DMS114 treated with DMSO at 0.1 percent for 48 hours (cell line): ENCODE data around the gene GNG14.
"Not testable (repeated sequence)": the region's sequence is repeated elsewhere in the genome, so short reads cannot be mapped to it uniquely, and the experiment has no call there.

ENCODE experiments used
- DNase-seq: peaks from one replicate; lab custom pipeline; 2025; ENCODE audit not compliant: unreplicated experiment; lab: John Stamatoyannopoulos, UW

GNG14 gene

DNA sequence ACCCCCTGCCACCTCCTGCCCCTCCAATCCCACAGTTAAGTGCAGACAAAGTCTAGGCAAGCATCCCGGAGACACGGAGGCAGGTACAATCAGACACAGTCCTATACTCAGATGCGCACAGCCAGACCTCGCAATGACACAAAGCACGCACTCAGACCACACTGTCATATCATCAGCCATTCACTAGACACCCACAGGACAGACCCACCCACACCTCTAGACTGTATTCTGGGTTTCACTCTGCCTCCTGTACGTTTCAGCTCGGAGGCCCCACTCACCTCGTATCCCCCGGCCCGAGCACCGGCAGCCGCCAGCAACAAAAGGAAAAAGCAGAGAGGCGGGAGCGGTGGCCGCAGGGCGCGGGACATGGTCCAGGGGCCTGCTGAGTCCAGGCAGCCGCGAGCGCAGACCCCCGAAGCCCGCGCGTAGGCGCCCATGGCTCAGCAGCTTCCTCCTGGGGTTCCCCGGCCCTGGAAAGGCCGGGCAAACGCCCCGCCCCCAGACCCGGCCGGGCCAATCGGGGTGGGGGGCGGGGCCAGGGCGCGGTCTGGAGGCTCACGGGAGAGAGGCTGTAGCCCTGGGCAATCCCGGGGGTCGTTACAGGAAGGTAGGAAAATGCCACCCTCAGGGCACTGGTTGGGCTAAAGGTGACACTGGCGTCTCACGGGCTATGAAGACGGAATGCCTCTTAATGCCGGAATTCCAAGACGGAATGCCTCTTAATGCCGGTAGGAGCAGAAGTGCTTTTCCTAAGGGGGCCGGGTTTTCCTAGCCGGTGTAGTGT is 21.3 kb upstream of the GNG14 start, which contains the start of the genes MAN2B1 and WDR83:
Gene MAN2B1 (minus strand): TSS at position 478 of the 784 bp plus-strand sequence. CDS start 41 bp downstream, at position 437.
Gene WDR83 (plus strand): TSS at position 543 of the 784 bp plus-strand sequence. CDS start 2,984 bp downstream, outside the sequence.
- DNase-seq, result peak; percentile 17

DNA sequence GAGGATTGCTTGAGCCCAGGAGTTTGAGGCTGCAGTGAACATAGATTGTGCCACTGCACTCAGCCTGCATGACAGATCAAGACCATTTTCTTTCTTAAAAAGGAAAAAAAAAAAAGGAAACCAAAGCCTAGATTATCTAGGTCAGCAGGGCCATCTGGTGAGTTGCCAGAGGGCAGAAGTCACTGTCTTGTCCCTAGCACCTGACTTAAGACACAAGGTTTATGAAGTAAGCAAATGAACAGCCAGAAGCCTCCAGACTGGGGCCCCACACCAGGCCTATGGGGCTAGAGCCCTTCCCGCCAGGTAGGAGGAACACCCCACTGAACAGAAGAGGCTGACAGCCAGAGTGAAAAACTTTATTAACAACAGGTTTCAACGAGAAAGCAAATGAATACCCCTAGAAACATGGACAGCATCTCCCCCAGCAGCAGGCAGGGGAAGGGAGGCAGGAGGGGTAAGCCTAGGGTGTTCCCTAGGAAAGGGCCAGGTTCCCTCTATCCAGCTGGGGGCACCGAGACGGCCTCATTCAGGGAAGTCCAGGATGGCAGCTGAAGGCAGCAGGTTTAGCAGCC is 20.0 kb upstream of the GNG14 start:
- DNase-seq, result no peak

DNA sequence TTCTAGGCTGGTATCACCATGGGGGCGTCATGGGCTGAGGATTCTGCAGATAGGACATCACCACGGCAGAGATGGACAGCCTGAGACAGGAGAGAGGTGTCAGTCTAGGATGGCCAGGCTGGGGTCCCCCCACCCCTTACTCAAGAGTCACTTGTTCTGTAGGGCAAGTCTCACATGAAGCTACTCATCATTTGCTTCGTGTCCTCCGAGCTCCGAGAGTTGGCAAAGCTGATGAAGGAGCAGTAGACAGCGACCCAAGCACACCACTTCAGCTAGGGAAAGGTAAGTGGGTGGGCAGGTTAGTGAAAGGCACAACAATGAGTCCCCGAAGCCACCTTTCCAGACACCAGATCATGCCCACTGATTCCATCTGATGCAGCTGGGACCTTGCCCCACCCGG is 19.5 kb upstream of the GNG14 start:
- DNase-seq, result no peak

DNA sequence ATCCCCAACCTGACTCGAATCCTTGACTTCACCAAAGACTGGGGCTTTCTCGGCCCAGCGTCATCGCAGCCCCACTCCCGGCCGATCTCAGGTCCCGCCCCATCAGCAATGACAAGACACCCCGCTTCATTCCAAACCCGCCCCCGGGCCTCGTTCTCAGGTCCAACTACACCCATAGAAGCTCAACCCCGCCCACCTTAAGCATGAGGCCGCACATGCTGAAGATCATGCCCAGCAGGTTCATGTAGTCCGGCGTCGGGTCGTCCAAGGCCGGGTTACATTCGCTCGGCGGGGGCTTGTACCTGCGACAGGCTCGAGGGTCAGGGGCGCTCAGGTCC is 18.9 kb upstream of the GNG14 start:
- DNase-seq, result no peak

DNA sequence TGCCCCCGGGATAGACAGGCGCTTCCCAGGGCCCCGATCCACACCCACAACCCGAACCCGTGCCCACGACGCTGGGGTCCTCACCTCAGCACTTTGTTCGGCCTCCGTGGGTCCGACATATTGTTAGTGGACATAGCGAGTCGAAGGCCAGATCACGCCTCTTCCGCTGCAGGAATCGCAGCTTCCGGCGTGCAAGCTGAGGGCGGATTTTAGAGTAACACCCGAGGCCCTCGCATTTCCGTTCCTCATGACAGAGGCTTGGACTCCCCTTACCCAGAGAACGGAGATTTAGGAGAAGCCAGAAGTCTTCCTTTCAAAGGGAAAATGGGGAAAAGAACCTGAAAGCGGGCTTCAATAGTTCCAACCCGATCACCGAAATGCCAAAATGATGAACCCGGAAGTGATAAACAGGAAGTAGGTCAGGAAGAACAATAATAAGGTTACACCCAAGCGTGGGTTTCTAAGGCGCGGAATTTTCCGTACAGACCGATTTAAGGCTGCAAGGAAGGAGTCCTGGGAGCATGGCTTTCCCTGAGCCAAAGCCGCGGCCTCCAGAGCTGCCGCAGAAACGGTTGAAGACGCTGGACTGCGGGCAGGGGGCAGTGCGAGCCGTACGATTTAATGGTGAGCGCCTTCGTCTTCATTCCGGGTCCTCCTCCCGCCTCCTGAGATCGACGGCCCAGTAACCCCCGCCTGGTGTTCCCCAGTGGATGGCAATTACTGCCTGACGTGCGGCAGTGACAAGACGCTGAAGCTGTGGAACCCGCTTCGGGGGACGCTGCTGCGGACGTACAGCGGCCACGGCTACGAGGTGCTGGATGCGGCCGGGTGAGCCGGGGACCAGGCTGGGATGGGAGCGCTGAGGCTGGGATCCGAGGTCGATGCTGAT is 18.3 kb upstream of the GNG14 start:
- peak; percentile 75 for DNase-seq

DNA sequence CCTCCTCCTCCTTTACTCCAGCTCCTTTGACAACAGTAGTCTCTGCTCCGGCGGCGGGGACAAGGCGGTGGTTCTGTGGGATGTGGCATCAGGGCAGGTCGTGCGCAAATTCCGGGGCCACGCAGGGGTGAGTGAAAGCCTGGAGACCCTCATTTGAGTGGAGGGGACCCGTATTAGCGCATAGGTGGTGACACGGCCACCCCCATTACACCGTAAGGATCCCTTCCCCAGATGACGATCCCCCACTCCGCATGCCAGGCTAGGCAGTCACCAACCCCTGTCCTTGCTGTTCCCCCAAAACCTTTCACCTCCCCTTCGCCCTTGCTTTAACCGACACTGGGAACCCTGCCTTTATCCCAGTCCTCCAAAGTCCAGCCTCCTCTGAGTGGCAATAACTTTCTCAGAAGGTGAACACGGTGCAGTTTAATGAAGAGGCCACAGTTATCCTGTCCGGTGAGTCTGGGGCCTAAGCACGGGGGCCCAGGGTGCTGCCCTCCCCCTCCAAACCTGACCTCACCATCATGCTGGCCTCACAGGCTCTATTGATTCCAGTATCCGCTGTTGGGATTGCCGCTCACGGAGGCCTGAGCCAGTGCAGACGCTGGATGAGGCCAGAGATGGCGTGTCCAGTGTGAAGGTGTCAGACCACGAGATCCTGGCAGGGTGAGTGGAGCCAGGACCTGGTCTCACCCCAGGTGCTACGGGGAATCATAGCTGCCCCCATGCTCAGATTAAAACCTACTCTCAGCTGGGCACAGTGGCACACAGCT is 17.5 kb upstream of the GNG14 start:
- no peak for DNase-seq

DNA sequence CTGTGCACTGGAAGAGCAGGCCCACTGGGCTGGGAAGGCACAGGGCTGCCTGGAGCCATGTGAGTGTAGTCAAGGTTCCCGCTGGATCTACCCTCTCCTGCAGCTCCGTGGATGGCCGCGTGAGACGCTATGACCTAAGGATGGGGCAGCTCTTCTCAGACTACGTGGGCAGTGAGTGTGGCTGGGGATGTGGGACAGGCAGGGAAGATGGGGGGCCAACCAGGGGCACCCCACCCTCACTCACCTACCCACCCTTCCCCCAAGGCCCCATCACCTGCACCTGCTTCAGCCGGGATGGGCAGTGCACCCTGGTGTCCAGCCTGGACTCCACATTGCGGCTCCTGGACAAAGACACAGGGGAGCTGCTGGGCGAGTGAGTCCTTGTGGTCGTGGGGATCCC is 15.1 kb upstream of the GNG14 start:
- no peak for DNase-seq

DNA sequence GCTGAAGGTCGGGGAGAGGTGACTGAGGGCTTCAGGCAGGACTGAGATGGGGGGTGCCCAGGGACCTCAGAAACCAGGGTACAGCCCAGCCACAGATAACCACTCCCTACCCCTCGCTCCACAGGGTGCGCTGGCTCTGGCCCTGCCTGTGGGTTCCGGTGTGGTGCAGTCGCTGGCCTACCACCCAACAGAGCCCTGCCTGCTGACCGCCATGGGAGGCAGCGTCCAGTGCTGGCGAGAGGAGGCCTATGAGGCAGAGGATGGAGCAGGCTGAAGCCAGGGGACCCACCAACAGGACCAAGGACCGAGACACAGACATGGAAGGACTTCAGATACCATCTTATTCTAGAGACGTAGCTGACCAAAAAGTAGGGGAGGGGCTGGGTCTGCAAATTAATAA is 12.4 kb upstream of the GNG14 start:
- no peak for DNase-seq

DNA sequence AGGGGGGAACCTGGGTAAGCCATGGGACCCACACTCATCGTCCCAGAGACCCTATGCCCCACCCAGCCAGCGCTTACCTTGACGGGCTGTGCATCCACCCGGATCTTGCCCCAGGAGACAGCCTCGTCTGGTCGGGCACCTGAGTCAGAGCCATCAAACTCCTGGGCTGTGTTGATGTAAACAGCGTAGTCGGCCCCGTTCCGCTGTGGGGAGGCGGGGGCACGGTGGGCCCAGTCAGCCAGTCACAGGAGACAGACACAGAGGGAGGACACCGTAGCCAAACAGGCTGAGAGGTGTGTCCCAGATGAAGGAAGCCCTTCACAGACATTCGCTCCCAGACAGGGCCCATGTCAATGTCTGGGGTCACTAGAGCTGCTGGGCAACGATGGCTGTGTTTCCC is 11.9 kb upstream of the GNG14 start:
- no peak for DNase-seq

DNA sequence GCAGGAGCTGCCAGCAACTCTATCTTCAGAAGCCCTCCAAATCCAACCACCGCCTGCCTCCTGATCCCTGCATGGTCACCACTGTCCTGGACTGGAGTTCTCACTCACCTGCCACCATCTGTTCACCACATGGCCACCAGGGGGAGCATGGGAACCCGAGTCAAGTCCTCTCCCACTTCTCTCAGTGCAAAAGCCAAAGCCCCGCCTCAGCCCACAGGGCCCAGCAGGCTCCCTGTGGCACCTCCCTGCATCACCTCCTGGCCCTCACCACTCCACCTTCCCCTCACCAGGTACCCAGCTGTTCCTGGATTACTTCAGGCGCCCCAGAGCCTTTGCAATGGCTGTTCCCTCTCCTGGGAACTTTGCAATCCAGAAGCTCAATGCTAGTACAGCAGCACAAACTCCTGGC is 11.4 kb upstream of the GNG14 start:
- DNase-seq, result peak; percentile 23

DNA sequence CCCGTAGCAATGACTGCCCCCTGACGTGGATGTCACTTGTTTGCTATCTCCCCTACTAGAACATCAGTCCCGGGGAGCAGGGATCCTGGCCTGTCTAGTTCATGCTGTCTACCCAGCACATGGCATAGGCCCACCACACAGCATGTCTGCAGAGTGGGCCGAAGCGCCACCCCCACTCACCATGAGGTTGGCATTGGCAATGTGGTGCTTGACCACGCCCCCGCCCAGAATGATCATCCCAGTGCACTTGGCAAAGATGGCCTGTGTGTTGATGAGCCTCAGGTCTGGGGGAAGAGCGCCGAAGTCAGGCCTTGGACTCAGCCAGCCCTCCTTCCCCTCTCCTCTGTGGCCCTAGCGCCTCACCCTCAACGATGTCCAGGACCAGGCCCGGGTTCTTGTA is 10.9 kb upstream of the GNG14 start:
- DNase-seq, result no peak

DNA sequence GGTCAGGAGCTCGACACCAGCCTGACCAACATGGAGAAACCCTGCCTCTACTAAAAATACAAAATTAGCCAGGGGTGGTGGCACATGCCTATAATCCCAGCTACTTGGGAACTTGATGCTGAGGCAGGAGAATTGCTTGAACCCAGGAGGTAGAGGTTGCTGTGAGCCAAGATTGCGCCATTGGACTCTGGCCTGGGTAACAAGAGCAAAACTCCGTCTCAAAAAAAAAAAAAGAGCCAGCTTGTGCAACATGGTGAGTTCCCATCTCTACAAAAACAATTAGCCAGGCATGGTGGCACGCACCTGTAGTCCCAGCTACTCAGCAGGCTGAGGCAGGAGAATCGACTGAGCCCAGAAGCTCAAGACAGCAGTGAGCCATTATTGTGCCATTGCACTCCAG is 9.8 kb upstream of the GNG14 start:
- DNase-seq, result not testable (repeated sequence)

DNA sequence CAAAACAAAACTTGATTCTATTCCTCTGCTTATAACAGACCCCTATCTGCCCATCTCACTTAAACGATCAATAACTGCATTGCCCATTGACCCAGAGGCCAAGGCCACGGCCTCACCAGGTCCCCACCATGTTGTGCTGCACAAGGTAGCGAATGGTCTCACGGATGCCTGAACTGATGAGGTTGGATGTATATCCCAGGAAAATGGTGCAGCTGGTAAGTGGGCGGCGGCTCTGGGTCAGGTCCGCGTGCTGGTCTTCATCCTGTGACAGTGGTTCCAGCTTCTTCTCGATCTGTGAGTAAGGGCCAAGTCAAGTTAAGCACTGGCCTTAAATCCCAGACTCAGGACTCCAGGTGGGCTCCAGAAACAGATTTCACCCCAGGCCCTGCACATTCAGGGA is 7.8 kb upstream of the GNG14 start:
- DNase-seq, result no peak

DNA sequence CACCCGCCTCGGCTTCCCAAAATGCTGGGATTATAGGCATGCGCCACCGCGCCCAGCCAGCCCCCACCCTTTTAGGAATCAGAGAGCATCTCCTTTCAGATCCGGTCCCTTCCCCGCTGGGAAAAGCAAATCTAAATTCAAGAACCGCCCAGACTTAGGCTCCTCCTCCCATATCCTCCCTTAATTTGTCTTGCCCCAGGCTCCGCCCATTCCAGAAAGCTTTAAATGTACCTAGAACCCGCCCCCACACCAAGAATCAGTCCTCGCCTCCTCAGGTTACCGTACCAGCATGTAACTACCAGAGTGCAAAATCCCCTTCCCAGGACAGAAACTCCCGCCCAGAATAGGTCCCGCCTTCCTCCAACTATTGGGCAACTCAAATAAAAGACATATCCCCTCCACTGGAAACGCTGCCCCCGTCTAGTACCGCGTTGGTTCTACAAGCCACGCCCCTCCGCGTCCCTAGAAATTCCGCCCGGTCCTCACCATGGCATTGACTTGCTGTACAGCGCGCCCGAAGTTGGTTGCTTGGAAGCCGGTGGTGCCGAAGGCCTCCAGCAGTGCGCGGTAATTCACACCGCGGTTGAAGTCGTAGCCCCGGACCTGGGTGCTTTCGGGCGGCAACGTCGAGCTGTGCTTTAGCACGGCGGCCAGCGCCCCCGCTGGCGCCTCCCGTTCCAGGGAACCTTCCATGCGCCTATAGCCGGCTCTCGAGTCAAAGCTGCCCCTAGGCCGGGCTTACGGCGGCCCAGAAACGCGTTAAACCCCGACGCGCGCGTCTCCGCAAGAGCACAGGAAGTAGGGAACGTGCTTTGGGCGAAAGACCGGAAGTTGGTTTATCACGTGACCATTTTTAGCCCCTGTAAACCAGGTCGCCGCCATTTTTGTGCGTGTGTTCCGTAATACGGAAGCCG is 6.5 kb upstream of the GNG14 start, which contains the start of gene DHPS:
Gene DHPS (minus strand): TSS at position 807 of the 914 bp plus-strand sequence. CDS start 114 bp downstream, at position 693.
- peak; percentile 93 for DNase-seq

DNA sequence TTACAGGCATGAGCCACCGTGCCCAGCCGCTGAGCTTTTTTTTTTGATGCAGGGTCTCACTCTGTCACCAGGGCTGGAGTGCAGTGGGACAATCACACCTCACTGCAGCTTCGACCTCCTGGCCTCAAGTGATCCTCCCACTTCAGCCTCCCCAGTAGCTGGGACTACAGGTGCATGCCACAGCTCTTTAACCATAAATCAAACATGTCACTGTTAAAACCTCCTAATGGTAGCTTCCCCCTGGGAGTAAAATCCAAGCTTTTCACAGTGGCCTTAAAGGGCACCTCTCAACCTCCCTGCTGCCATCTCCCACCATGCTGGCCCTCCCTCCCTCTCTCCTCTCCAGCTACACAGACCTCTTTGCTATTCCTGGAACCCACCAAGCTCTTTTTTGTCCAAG is 2.0 kb upstream of the GNG14 start:
- DNase-seq, result no peak

DNA sequence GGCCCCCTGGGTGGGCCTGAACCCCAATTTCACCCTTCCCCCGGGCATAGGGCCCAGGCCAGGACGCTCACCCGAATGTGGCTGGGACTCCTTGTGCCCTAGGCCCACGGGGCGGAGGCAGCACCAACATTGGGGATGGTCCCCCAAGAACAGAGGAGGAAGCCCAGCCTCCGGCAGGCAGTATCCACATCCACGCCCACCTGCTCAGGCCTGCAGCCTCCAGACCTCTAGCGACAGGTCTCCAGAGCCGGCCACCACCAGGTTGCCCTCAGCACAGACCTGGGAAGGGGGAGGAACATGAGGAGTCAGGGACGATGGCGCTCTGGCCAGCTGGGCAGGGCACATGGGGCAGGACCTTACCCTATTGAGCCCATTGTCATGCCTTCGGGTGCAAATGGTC is 1.2 kb downstream of the GNG14 start:
- no peak for DNase-seq

DNA sequence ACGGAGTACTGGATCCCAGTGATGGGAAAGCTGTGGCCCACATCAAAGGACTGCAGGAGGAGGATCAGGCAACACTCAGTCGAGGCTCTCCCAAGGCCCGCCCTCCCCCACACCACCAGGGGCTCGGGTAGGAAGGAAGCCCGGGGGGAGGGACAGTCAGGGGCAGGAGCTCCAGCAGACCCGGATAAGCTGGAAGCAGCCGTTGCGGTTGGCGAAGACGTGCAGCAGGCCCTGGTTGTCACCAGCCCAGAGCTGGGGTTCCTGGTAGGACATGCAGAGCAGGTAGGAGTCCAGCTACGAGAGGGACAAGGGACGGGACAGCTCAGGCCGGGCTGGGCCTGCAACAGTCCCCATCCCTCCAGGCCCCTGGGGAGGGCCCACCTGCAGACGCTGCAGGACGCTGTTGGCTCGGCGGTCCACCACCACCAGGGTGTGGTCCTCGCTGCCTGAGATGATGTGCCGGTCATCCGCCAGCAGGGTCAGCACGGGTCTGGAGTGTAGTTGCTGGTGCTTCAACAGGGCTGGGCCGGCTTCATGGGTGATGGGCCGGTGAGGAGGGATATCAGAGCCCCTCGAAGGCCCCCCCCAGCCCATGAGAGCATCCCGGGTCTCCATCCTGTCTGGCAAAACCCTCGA is 1.9 kb downstream of the GNG14 start:
- DNase-seq, result no peak

DNA sequence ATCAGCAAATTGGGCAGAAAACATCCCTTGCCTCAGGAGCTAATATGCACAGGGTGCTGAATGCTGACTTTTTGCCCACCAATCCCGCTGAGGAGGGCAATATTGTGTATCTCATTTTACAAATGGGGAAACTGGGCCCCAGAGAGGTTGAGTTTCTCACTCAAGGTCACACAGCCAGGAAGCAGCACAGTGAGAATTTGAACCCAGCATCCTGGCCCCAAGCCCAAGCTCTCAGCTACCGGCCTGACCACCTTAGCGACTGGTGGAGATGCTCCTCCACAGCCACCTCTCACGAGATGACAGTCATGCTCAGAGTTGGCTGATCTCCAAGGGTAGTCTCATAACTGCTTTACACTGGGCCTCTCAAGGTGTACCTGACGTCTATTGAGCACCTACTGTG is 5.2 kb downstream of the GNG14 start:
- DNase-seq, result no peak

DNA sequence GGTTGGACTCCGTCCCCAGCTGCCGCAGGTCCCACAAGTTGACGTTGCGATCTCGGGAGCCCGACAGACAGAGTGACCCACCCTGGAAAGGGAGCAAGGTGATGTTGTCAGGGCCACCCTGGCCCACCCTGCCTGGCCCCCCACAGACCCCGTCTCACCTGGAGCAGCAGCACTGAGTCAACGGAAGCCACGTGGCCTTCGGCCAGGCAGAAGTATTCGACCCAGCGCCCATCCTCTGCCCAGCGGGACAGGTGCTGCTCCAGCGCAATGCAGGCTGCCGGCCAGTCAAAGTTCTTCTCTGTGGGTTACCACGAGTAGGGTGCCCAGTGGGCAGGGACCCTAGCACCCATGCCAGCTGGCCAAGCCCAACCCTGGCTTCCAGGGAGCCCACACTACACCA is 6.8 kb downstream of the GNG14 start:
- DNase-seq, result no peak
